H1 (cell line): ENCODE measurements around the gene DUSP1. TPM values are rescaled to one million over a fixed set of nuclear protein-coding genes. Genes with fewer than 3 reads are reported as not detected.

ENCODE experiments used
- CTCF ChIA-PET: fragments of 300-600 bp; sonication (Branson Sonifier 250); formaldehyde crosslinking; loops from one replicate; lab custom pipeline; 2021; ENCODE audit not compliant: partially characterized antibody; lab: Charles Lee
- POLR2A ChIA-PET: fragments of 300-600 bp; sonication (Branson Sonifier 250); formaldehyde crosslinking; loops from one replicate; lab custom pipeline; 2021; ENCODE audit warnings: inconsistent platforms; ENCODE audit not compliant: partially characterized antibody; lab: Charles Lee
- DNase-seq, 2 experiments: peaks; one replicate each; pipeline versions ENCODE4 v3.0.0 to v3.0.0-alpha.2; 2010 to 2022; ENCODE audit warnings: low spot score in 2 of 2, low read depth in 1 of 2, mixed read lengths in 1 of 2
- FAIRE-seq: peaks from 2 replicates; lab custom pipeline; 2011; peaks lifted over from hg19 to GRCh38; lab: Jason Lieb, UNC
- H2AFZ ChIP-seq: 2 replicates; pipeline ENCODE4 v1.8.1; 2012; ENCODE audit warnings: low read length, inconsistent platforms
- H2AK5ac ChIP-seq: 2 replicates; pipeline ENCODE4 v1.6.1; 2013; ENCODE audit warnings: low read depth, low read length
- H2BK120ac ChIP-seq: replicated peaks from 2 replicates; pipeline ENCODE3; 2013; ENCODE audit warnings: low read depth, low read length, inconsistent platforms
- H2BK12ac ChIP-seq: 2 replicates; pipeline ENCODE4 v1.6.1; 2013; ENCODE audit warnings: low read depth, low read length
- H2BK15ac ChIP-seq: 2 replicates; pipeline ENCODE4 v1.6.1; 2013; ENCODE audit warnings: low read length
- H2BK20ac ChIP-seq: 2 replicates; pipeline ENCODE4 v1.6.1; 2013; ENCODE audit warnings: low read length
- H2BK5ac ChIP-seq: 2 replicates; pipeline ENCODE4 v1.6.1; 2013; ENCODE audit warnings: low read depth, low read length
- H3K14ac ChIP-seq: 2 replicates; pipeline ENCODE4 v1.6.1; 2013; ENCODE audit warnings: inconsistent platforms; ENCODE audit not compliant: insufficient read length
- H3K18ac ChIP-seq: 2 replicates; pipeline ENCODE4 v1.6.1; 2013; ENCODE audit warnings: low read length; ENCODE audit errors: extremely low read depth
- H3K23ac ChIP-seq: 2 replicates; pipeline ENCODE4 v1.6.1; 2013; ENCODE audit warnings: inconsistent platforms; ENCODE audit not compliant: insufficient read length
- H3K23me2 ChIP-seq: 2 replicates; pipeline ENCODE4 v1.6.1; 2013; ENCODE audit warnings: low read depth, low read length
- H3K27ac ChIP-seq: 2 replicates; pipeline ENCODE4 v1.6.1; 2011; ENCODE audit warnings: low read depth, low read length, inconsistent platforms
- H3K27me3 ChIP-seq, 4 experiments: replicated peaks in 1 of 4; 1 replicate in 1 of 4; 2 replicates in 3 of 4; pipeline versions ENCODE4 v1.6.1 to v1.8.1; 2011 to 2013; ENCODE audit warnings: low read length in 3 of 4, mild to moderate bottlenecking in 3 of 4, inconsistent platforms in 2 of 4, mixed read lengths in 2 of 4, moderate library complexity in 1 of 4; ENCODE audit not compliant: control insufficient read depth in 3 of 4, insufficient read depth in 3 of 4; ENCODE audit errors: extremely low read depth in 1 of 4
- H3K36me3 ChIP-seq, 4 experiments: 2 replicates each; pipeline versions ENCODE4 v1.6.1 to v1.8.1; 2011 to 2013; ENCODE audit warnings: mild to moderate bottlenecking in 4 of 4, low read length in 3 of 4, moderate library complexity in 2 of 4, control low read depth in 1 of 4, inconsistent platforms in 1 of 4; ENCODE audit not compliant: insufficient read depth in 4 of 4, control insufficient read depth in 2 of 4
- H3K4ac ChIP-seq: replicated peaks from 2 replicates; pipeline ENCODE3; 2013; ENCODE audit warnings: low read length, low read depth, mixed read lengths, inconsistent platforms; ENCODE audit not compliant: insufficient read length
- H3K4me1 ChIP-seq, 4 experiments: replicated peaks in 1 of 4; 1 replicate in 1 of 4; 2 replicates in 3 of 4; pipeline versions ENCODE4 v1.6.1 to v1.8.1; 2011 to 2013; ENCODE audit warnings: low read length in 3 of 4, inconsistent platforms in 2 of 4, mixed read lengths in 1 of 4; ENCODE audit not compliant: insufficient read depth in 4 of 4, control insufficient read depth in 3 of 4
- H3K4me2 ChIP-seq, 2 experiments: 2 replicates each; pipeline versions ENCODE4 v1.6.1 to v1.8.1; 2011 to 2013; ENCODE audit warnings: low read depth in 2 of 2, low read length in 2 of 2, control low read depth in 1 of 2, inconsistent platforms in 1 of 2, mild to moderate bottlenecking in 1 of 2; ENCODE audit not compliant: insufficient read depth in 1 of 2
- H3K4me3 ChIP-seq, 4 experiments: fragments of 200-600, 300-600 bp in 1 of 4; sonication (generic), shearing (Covaris generic), sonication (Bioruptor Twin) in 1 of 4; 2 replicates each; pipeline versions ENCODE4 v1.5.1 to v1.8.1; 2011 to 2016; ENCODE audit warnings: low read length in 4 of 4, low read depth in 3 of 4, control low read depth in 2 of 4, inconsistent platforms in 2 of 4, mild to moderate bottlenecking in 2 of 4, mixed read lengths in 1 of 4, moderate library complexity in 1 of 4; ENCODE audit not compliant: insufficient read depth in 2 of 4; ENCODE audit errors: extremely low read depth in 1 of 4
- H3K56ac ChIP-seq: replicated peaks from 2 replicates; pipeline ENCODE3; 2013; ENCODE audit warnings: low read depth, mild to moderate bottlenecking, mixed read lengths, low read length, inconsistent platforms; ENCODE audit not compliant: insufficient read length
- H3K79me1 ChIP-seq: 2 replicates; pipeline ENCODE4 v1.6.1; 2013; ENCODE audit warnings: low read depth, low read length, control low read depth
- H3K79me2 ChIP-seq, 2 experiments: 2 replicates each; pipeline versions ENCODE4 v1.6.1 to v1.8.1; 2012 to 2013; ENCODE audit warnings: low read length in 2 of 2, mild to moderate bottlenecking in 2 of 2, inconsistent platforms in 1 of 2; ENCODE audit not compliant: insufficient read depth in 2 of 2, control insufficient read depth in 1 of 2
- H3K9ac ChIP-seq, 4 experiments: replicated peaks in 1 of 4; 1 replicate in 1 of 4; 2 replicates in 3 of 4; pipeline versions ENCODE4 v1.6.1 to v1.8.1; 2011 to 2013; ENCODE audit warnings: low read depth in 3 of 4, low read length in 3 of 4, control low read depth in 2 of 4, mild to moderate bottlenecking in 2 of 4, moderate library complexity in 2 of 4, inconsistent platforms in 1 of 4; ENCODE audit errors: extremely low read depth in 1 of 4
- H3K9me3 ChIP-seq, 2 experiments: 2 replicates each; pipeline versions ENCODE4 v1.6.1 to v1.8.1; 2012 to 2013; ENCODE audit warnings: mild to moderate bottlenecking in 2 of 2, moderate library complexity in 2 of 2, control low read depth in 1 of 2, inconsistent platforms in 1 of 2, low read depth in 1 of 2, low read length in 1 of 2, mixed read lengths in 1 of 2; ENCODE audit not compliant: insufficient read depth in 2 of 2
- H4K20me1 ChIP-seq, 2 experiments: replicated peaks in 1 of 2; 2 replicates each; pipeline versions ENCODE3 to v1.8.1; 2011 to 2013; ENCODE audit warnings: inconsistent platforms in 2 of 2, low read length in 2 of 2, mild to moderate bottlenecking in 1 of 2; ENCODE audit not compliant: insufficient read depth in 2 of 2, control insufficient read depth in 1 of 2
- H4K5ac ChIP-seq: 2 replicates; pipeline ENCODE4 v1.6.1; 2013; ENCODE audit warnings: low read length, low read depth, mixed read lengths, inconsistent platforms; ENCODE audit not compliant: insufficient read length
- H4K8ac ChIP-seq: 2 replicates; pipeline ENCODE4 v1.8.0; 2013; ENCODE audit warnings: mild to moderate bottlenecking, moderate library complexity, low read length, inconsistent platforms; ENCODE audit not compliant: insufficient read depth; ENCODE audit errors: extremely low read depth
- H4K91ac ChIP-seq: replicated peaks from 2 replicates; pipeline ENCODE3; 2013; ENCODE audit warnings: low read length, mixed read lengths, inconsistent platforms; ENCODE audit not compliant: insufficient read length
- ASH2L ChIP-seq: fragments of 200-600, 300-600 bp; sonication (generic); IDR thresholded peaks from one replicate; pipeline ENCODE4 v1.7.1; 2017; ENCODE audit warnings: low read length
- ATF2 ChIP-seq: IDR thresholded peaks from 2 replicates; pipeline ENCODE4 v1.6.1; 2012; ENCODE audit warnings: low read length, inconsistent platforms
- CHD1 ChIP-seq: IDR thresholded peaks from 2 replicates; pipeline ENCODE4 v1.6.1; 2012; ENCODE audit warnings: low read depth, low read length, improper control_type of control experiment
- CTBP2 ChIP-seq: IDR thresholded peaks from 2 replicates; pipeline ENCODE4 v1.7.0; 2011; ENCODE audit warnings: borderline replicate concordance, mild to moderate bottlenecking, moderate library complexity, mixed read lengths, low read length; ENCODE audit not compliant: insufficient read depth, insufficient read length
- GTF2F1 ChIP-seq: IDR thresholded peaks from 2 replicates; pipeline ENCODE4 v1.6.1; 2012; ENCODE audit warnings: low read depth, low read length, improper control_type of control experiment, borderline replicate concordance
- HDAC6 ChIP-seq: IDR thresholded peaks from one replicate; pipeline ENCODE4 v1.7.1; 2012; ENCODE audit warnings: low read depth, mild to moderate bottlenecking, inconsistent platforms, low read length, moderate library complexity
- MAFK ChIP-seq: IDR thresholded peaks from 2 replicates; pipeline ENCODE4 v1.6.1; 2012; ENCODE audit warnings: low read depth, mild to moderate bottlenecking, improper control_type of control experiment, low read length
- POU5F1 ChIP-seq: IDR thresholded peaks from 2 replicates; pipeline ENCODE4 v1.6.1; 2011; ENCODE audit warnings: low read depth, mild to moderate bottlenecking, low read length, moderate library complexity
- RFX5 ChIP-seq: IDR thresholded peaks from 2 replicates; pipeline ENCODE4 v1.6.1; 2011; ENCODE audit warnings: low read depth, low read length, improper control_type of control experiment, borderline replicate concordance
- SAP30 ChIP-seq: fragments of 300-600 bp; sonication (generic); IDR thresholded peaks from 2 replicates; pipeline ENCODE4 v1.7.1; 2012; ENCODE audit warnings: low read length, moderate library complexity, mild to moderate bottlenecking, inconsistent platforms; ENCODE audit not compliant: insufficient read depth, insufficient replicate concordance
- SIRT6 ChIP-seq: IDR thresholded peaks from one replicate; pipeline ENCODE4 v1.7.1; 2012; ENCODE audit warnings: low read length, inconsistent platforms
- TAF7 ChIP-seq: optimal IDR thresholded peaks from 2 replicates; pipeline ENCODE3; 2011; ENCODE audit warnings: low read depth, mild to moderate bottlenecking, inconsistent platforms, low read length, moderate library complexity, borderline replicate concordance
- TBP ChIP-seq: IDR thresholded peaks from 2 replicates; pipeline ENCODE4 v1.6.1; 2011; ENCODE audit warnings: low read depth, low read length, improper control_type of control experiment
- WGBS, 2 experiments: shearing (Covaris generic) in 1 of 2; methylation state at CpG; one replicate each; pipeline versions ENCODE4 v1.1.6 to v1.1.7; 2013 to 2015; ENCODE audit warnings: low lambda C conversion rate in 2 of 2, mixed read lengths in 2 of 2, inconsistent platforms in 1 of 2, low coverage in 1 of 2, missing lambda C conversion rate in 1 of 2; ENCODE audit not compliant: insufficient replicate concordance in 2 of 2, insufficient coverage in 1 of 2, insufficient read length in 1 of 2; ENCODE audit errors: extremely low coverage in 1 of 2, missing lambda C conversion rate in 1 of 2; 5-methylcytosine and 5-hydroxymethylcytosine counted together
- polyA plus RNA-seq, 7 experiments: library from polyadenylated mRNA; depleted of rRNA in 3 of 7; stranded (reverse) in 5 of 7; unstranded in 2 of 7; fragments of >200 nt in 5 of 7; fragments of 200-250 nt in 2 of 7; gene quantifications; 1 replicate in 5 of 7; 2 replicates in 1 of 7; 4 replicates in 1 of 7; pipeline versions ENCODE4 v1.2.1 to v1.2.3, GENCODE V29; 2011 to 2013; ENCODE audit warnings: missing spikeins in 2 of 7, mixed read lengths in 2 of 7
- total RNA-seq: library from RNA; stranded (reverse); fragmentation: NEBNext Ultra II Directional; extraction: Animal tissue kit (Norgen Biotek cat#: 25700); gene quantifications from 2 replicates; pipeline ENCODE4 v1.2.1, GENCODE V29; 2021

The DUSP1 gene
- total and polyA plus RNA-seq, 2 of the 8 experiments (the other 6 are each of a cell fraction or from before 2014, with no cell fraction given), result 6.5 to 11.7 TPM

- no peak overlapping the region for H2AFZ ChIP-seq
- H3K56ac ChIP-seq, result no peak overlapping the region
- H2BK120ac ChIP-seq, result no peak overlapping the region
- no peaks in the 10 kb centered on the region for H3K4me1 ChIP-seq
- no peak overlapping the region for H3K18ac ChIP-seq
- 93% methylated on average over 7 of the region's 7 CpGs; no CpG with 5 or more reads in 1 of the 2 experiments for WGBS, 2 experiments
- no peak overlapping the region for H2BK20ac ChIP-seq
- H3K4me3 ChIP-seq, result no peak overlapping the region
- no peak overlapping the region for H4K91ac ChIP-seq
- FAIRE-seq (no peak), DNase-seq (no peak)
- POLR2A ChIA-PET, result interaction anchor here (1.0 kb wide), 1 partner anchor 47 kb away, joined by 4 read pairs; the partner anchor contains the start of gene DUSP1
- no peaks in the 10 kb centered on the region for H3K79me1 ChIP-seq
- no peak overlapping the region for H2BK5ac ChIP-seq
- H4K8ac ChIP-seq, result no peak overlapping the region
- no peak overlapping the region for H3K9ac ChIP-seq
- H3K4me2 ChIP-seq, result no peak overlapping the region
- H3K79me2 ChIP-seq, result no peaks in the 10 kb centered on the region
- H3K27me3 ChIP-seq, result peaks cover 0 to 1% (median 0%) of the 10 kb centered on the region in 4 experiments; a peak in 2 of 7 replicates
- no peak overlapping the region for H3K14ac ChIP-seq
- H2BK15ac ChIP-seq, result no peak overlapping the region
- no peaks in the 10 kb centered on the region for H3K9me3 ChIP-seq
- H3K36me3 ChIP-seq, result no peaks in the 10 kb centered on the region
- no peak overlapping the region for H2BK12ac ChIP-seq
- no peaks in the 10 kb centered on the region for H4K20me1 ChIP-seq
- no peak overlapping the region for H2AK5ac ChIP-seq
- CTCF ChIA-PET, result interaction anchor here (0.6 kb wide), 1 partner anchor 14 kb away, joined by 3 read pairs; no protein-coding TSS in a partner anchor
- H3K27ac ChIP-seq, result no peak overlapping the region
- no peaks in the 10 kb centered on the region; the same call in 1 of the 2 replicates for H3K23me2 ChIP-seq
- H3K23ac ChIP-seq, result no peak overlapping the region
- H3K4ac ChIP-seq, result no peak overlapping the region
- H4K5ac ChIP-seq, result no peak overlapping the region
- TF ChIP-seq RFX5 (no peak), TBP (no peak), CHD1 (no peak), GTF2F1 (no peak), SAP30 (no peak), TAF7 (no peak), ASH2L (no peak), POU5F1 (no peak), ATF2 (no peak), CTBP2 (no peak), HDAC6 (no peak), SIRT6 (no peak), MAFK (no peak)
These were observed 46.7 kb upstream of the DUSP1 start for GRCh38 chr5:172817664-172818063.
